NCI-H226 (cell line): ENCODE measurements around the gene MTAP.

Experiments
- DNase-seq: peaks from one replicate; pipeline ENCODE4 v3.0.0-alpha.2; 2015

Gene MTAP

DNA sequence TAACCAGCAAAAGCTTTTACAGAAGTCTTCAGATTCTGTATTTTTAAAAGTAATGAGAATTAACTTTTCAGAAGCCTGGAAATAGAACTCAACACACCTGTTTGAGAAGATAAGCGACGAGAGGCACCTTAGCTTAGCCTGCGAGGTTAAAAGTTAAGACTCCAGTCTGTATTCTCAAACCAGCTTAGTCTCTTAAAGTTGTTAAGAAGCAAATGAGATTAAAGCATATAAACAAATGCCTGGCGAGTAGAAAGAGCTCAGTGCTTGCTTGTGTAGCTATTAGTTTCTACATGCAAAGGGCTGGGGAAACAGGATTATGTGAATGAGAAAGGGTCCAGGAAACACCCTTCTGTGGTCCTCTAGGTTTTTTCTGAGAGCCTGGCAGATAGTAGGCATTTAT is 51.7 kb downstream of the MTAP start:
- DNase-seq: no peak

DNA sequence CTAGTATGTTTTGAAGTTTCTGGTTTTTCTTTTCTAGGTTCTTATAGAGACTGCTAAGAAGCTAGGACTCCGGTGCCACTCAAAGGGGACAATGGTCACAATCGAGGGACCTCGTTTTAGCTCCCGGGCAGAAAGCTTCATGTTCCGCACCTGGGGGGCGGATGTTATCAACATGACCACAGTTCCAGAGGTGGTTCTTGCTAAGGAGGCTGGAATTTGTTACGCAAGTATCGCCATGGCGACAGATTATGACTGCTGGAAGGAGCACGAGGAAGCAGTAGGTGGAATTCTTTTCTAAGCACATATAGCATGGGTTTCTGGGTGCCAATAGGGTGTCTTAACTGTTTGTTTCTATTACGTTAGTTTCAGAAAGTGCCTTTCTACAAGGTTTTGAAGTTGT is 52.2 kb downstream of the MTAP start:
- DNase-seq: peak; percentile 83

DNA sequence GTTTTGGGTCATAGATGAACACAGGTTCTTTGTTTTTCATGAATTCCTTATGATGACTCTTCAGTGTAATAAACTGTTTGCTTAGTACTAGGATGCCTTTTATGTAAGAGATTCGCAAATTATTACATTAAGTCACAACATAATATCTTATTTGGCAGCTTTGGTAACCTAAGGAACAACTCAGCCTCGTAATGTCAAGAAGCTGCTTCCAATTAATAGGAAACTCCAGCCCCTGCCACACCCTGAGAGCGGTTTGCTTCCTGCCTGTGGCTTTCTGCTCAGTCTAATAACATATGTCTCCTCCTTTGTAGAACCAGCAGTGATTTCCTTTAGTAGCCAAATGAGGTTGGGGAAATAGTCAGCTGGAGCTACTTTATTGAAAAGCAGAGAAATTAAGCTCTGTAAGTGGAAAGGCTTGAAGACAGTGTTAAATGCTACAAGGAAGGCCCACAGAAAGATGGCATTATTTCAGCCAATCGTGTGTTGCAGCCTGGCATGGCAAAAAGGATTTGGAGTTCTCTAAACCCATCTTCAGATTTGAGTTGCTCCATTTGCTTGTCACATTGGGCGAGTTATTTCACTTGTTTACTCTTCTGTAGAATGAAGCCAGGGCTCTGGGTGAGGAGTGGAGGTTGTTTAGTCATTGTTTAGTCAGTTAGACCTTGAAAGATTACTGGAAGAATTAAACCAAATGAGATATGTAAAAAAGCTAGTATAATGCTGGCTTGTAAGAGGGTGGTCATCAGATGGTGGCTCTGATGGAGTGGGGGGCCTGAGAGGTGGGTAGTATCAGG is 54.1 kb downstream of the MTAP start:
- no peak for DNase-seq

DNA sequence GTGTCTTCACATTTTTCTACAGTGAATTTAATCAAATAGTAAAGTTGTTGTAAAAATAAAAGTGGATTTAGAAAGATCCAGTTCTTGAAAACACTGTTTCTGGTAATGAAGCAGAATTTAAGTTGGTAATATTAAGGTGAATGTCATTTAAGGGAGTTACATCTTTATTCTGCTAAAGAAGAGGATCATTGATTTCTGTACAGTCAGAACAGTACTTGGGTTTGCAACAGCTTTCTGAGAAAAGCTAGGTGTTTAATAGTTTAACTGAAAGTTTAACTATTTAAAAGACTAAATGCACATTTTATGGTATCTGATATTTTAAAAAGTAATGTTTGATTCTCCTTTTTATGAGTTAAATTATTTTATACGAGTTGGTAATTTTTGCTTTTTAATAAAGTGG is 60.4 kb downstream of the MTAP start:
- DNase-seq: no peak

DNA sequence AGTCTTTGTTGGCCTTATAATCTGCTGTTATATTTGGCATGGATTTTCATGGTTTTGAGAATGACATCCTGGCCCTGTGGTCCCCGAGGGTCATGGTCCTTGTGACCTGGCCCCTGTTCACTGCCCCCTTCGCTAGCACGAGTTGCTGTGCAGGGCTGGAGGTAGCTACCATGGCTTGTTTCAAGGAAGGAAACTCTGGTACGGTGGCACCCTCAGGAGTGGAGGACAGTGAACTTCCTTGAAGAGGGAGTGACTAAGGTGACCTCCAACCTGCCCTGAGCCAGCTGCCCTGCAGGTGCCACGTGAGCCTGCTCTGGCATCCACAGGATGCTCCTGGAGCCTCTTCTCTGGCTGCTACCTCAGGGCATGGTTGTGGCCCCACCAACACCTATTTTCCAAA is 62.1 kb downstream of the MTAP start:
- DNase-seq: no peak

DNA sequence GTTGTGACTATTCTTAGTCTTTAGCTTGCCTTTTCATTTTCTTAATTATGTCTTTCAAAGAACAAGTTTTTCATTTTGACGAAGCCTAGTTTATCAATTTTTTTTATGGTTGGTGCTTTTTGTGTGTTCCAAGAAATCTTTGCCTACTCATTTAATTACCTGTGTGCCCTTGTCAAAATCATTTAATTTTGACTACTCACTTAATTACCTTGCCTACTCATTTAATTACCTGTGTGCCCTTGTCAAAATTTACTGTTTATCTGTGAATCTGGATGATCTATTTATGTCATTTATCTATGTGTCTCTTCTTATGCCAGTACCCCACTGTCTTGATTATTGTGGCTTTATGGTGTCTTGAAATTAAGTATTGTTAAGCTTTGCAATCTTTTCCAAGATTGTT is 63.9 kb downstream of the MTAP start:
- DNase-seq: no peak

DNA sequence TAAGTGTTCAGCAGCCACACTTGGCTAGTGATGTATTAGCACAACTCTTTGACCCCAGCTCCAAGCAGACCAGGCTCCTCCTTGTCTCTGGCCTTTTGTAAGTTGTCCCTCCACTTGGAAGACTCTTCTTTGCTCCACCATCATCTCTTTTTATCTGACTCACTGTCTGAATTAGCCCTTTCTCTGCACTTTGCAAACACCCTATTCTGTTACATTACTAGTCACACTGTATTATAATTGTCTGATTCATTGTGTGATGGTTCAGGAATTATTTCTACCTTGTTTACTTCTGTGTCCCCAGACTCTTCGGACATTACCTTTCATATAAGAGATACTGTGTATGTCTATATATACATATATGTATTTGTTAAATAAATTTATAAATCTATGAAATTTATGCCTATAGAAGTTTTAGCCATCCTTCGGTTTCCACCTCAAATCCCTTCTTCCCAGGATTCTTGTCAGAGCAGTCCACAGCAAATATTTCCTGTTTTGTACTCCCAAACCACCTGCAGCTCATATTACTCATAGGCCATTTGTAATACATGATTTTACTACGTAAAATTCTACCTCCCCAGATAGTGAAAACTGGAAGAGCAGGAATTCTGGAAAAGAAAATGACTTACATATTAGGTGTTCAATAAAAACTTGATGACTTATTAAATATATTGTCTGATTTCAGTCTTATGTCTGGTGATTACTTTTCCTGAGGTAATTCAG is 69.0 kb downstream of the MTAP start:
- peak; percentile 42 for DNase-seq

DNA sequence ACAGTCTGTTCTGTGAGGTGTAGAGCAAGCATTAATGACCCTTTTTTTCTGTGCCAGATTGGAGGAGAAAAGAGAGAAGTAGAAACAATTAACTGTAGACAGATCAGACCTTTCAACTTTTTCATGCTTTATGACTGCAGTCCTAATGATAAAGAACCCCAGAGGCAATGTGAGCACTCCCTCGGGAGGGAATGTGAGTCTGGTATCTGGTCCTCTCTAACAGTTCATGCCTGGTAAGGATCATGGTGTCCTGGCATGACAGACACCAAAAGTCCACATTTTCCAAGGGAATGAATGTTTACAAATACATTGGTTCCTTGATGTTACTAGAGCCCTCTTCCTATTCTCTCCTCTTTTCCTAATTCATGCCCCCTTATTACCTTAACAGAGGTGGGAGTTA is 70.3 kb downstream of the MTAP start:
- peak; percentile 47 for DNase-seq

DNA sequence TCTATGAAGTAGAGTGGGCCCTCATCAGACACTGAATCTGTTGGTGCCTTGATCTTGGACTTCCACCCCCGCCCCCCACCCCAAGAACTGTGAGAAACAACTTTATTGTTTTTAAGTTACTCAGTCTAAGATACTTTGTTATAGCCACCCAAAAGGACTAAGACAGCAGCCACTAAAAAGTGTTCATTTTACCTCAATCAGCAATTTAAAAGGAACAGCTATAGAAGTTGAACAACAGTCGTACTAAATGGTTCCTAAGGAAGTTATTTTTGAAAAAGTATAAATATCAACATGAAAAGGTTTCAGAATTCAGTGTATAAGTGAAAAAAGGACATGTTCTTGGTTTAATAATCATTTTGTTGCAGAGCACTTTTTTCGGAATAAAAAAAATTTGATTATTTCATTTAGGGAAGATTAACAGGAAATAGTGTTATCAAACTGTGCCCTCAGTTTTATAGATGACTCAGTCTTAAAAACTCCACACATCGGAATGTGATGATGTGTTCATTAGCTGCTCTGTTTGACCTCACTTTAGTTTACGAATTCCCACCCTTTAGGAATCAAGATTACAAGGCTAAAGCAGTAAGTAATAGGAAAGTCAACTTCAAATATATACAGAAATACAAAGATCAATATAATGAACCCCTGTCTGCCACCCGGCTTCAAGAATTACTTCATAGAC is 71.2 kb downstream of the MTAP start:
- peak; percentile 73 for DNase-seq

DNA sequence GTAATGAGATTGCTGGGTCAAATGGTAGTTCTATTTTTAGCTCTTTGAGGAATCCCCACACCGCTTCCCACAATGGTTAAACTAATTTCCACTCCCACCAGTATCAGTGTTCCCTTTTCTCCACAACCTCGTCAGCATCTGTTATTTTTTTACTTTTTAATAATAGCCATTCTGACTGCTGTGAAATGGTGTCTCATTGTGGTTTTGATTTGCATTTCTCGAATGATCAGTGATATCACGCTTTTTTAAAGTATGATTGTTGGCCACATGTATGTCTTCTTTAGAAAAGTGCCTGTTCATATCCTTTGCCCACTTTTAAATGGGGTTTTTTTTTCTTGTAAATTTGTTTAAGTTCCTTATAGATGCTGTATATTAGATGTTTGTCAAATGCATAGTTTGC is 73.5 kb downstream of the MTAP start:
- no peak for DNase-seq

DNA sequence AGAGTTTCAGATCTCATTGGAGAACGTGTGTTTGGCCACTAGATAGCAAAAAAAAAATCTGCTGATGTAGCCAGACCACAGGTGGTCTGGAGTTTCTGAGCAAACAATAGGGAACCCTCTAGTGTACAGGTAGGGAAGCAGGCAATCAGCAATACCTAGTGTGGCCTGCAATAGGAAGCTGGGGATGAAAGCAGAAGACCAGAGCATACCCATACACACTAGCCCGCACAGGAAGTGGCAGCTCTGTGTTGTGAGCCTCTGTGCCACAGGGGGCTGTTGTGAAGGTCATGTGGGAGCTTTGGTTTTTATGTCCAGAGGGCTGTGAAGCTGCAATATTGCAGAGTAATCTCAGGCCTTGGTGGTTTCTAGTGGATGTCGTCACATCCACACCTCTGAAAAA is 81.2 kb downstream of the MTAP start:
- no peak for DNase-seq

DNA sequence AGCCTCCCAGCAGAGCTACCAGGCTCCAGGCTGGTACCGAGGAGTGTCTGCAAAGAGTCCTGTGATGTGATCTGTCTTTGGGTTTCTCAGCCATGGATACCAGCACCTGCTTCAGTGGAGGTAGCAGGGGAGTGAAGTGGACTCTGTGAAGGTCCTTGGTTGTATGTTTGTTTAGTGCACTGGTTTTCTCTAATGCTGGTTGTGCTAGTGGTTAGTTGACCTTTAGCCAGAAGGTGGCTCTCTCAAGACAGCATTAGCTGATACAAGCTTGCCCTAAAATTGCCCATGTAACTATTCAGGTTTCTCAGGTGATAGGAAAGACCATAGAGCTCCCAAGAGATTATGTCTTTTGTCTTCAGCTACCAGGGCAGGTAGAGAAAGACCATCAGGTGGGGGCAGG is 87.2 kb downstream of the MTAP start:
- DNase-seq: no peak

DNA sequence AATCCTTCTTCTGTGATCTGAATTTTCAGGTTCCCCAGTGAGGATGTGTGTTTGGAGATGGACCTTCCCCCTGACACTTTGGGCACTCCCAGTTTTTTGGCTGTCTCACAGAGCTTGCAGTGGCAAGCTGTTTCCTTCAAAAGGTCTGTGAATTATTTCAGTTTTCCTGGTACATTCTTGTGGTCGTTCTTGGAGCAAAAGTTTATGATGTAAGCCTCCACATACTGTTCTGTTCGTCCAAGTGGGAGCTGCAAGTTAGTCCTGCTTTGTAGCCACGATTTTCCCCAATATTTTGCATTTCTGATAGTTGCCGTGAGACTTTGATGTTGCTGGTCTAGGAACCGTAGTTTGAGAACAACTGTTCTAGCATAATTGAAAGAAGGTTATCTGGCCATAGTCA is 88.3 kb downstream of the MTAP start:
- DNase-seq: no peak

DNA sequence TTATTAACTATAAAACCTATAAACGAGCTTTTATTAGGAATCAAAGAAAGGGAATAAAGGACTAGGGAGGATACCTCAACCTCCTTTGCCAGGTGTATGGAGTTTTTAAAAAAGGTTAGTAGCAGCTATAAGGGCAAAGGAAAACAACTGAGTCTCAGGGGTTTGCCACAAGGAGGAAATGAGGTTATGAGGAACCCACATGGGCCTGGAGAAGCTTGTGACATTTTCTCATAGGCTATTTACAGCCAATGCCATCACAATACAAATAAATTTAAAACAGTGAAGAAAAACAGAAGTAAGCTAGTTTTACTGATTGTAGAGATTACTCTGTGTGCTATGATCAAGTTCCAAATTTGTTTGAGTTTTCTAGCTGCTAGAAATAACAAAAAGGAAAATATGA is 99.1 kb downstream of the MTAP start:
- no peak for DNase-seq

DNA sequence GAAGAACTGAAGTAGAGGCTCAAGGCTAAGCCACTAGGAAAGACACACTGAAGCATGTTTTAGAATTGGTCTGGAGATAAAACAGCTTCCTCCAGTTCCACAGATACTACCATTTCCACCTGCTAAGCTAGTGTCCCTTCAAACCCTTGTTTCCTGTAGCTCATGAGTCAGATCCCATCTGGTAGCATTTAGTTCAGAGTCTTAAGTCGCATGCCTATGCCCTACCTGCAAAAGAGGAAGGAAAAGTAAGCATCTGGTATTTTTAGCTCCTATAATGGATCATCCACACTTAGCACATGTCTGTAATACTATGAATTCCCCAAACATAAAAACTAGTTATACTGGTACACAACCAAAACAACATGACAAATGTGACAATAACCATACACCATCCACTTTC is 99.7 kb downstream of the MTAP start:
- no peak for DNase-seq

DNA sequence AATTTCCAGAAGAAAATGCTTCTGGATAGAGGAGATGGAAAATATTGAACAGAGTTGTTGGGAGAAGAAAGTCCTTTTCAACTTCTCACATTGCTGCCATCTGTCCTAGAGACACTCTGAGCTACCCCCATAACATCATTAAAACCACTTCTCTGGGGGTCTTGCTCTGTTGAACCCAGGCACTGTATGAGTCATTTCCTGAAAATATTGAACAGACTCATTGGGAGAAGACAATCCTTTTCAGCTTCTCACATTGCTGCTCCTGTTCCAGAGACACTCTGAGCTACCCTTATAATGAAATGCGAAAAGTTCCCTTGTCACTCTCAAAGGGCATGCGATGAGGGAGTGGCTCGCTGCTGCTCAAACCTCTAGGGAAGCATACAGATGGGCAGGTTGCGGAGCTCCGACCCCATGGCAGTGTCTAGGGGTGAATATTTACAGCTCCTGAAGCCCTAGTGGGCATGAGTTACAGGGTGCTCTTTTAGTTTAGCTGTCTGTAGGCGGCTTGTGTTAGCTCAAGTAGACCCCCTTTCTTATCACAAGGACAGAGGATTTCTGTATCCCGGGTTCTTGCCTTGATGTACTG is 101.0 kb downstream of the MTAP start:
- DNase-seq: no peak

DNA sequence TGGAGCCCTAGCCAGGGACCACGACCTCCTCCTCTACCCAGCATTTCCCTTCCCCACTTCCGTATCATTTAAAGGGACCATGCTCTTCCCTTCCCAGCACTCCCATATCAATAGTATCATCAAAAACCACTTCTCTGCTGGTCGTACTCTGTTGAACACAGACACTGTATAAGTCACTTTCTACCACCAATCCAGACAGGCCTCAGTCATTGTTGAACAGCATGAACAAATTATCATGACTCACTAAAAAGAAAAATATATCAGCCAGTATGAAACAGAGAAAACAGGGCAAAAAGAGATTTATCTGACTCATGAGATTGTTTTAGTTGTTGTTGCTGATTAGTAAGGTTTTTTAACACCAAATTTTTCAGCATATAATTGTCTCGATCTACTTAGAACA is 101.9 kb downstream of the MTAP start:
- DNase-seq: no peak

DNA sequence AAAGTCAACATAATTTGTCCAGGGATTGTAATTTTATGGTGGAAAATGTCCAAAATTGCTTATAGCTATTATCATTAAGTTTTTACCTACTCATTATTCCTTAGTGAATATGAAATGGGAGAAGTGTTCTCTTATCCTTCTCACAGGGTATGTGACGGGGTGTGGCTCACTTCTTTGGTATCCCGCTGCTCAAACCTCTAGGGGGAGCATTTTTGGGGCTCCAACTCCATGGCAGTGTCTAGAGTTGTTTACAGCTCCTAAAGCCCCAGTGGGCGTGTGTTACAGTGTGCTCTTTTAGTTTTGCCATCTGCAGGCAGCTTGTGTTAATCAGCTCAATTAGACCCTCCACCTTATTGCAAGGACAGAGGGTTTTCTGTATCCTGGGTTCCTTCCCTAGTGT is 102.3 kb downstream of the MTAP start:
- no peak for DNase-seq

DNA sequence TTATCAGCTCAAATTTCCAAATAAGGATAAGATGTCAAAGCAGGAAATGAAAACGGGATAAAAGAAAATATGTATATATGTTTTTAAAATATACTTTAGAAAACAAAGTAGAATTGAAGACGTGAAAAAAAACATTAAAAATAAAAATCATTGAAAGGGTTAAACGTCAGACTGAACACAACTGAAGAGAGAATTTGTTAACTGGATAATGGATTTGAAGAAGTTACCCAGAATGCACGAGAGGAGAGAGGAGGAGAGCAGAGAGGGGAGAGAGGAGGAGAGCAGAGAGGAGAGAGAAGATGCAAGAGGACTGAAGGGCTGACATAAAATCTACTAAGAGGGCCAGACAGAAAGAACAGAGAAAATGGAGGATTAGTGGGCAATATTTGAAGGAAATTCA is 103.8 kb downstream of the MTAP start:
- no peak for DNase-seq

DNA sequence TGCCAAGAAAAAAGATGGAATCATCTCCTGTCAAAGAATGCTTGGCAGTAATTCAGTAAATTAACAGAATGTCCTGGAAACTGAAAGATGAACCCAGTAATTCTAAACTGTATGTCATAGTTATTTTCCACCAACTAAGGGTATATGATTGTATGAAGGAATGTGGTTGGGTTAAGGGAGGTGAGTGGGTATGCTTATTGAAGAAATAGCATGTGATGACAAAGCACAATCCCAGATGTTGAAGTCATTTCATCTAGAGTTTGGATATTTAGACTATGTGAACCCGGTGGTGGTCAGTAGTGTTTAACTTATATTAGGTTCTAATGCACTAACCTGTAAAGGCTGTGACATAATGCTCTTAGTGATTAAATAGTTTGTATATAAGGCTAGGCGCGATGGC is 104.4 kb downstream of the MTAP start:
- DNase-seq: peak; percentile 12

DNA sequence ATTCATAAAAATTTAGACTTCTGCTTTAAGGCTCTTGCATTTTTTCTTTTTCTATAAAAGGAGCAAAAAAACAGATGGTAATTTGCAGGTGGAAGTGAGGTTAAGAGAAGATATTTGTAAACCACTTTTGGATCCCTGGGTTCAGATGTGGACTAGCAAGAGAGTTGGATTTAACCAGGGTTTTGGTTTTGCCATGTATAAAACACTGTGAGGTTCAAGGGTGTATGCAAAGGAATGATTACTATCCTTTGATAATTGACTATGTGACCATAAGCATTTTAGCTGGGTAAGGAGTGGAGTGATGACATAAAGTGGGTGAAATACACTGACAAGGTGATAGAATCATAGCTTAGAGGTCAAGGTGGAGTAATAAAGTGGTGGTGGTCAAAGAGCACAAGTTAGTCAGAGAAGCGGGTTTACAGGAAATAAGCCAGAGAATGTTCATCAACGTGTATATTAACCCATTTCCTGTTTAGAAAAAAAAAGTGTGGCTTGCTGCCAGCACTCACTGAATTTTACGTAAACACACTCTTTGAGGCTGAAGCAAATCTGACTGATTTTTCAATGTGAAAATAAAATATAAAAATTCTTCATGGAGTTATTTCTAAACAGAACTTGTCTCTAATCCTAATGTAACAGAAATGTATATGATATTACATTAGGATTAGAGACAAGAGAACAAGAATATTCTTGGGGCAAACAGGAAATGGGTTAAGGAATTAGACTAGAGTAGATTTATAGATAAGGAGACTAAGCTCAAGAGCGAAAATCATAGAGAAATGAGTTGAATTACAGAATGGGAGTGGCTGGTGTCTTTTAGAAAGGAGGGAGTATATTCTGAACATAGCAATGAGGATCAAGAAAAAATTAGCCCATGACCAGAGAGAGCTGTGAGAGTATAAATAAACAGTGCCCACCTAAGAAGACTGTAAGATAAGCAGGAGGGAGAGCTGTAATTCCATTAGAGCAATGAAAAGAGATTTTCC is 117.2 kb downstream of the MTAP start:
- peak; percentile 43 for DNase-seq

DNA sequence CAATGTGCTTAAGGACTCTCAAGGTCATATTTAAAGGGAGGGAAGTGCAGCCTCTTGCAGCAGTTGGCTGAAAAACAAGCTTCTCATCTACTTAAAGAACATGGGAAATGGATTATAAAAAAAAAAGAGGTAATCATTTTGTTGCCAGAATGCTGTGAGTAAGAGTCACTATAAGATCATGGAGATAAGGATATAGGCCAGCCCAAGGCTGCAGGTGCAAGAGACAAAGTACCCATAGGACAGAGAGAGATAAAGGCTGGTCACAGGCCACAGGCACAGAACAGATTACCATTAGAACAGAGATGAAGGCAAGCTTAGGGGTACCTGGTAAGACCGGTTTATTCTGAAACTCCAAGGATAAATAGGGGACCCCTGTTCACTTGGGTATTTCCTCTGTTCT is 121.3 kb downstream of the MTAP start:
- DNase-seq: no peak

DNA sequence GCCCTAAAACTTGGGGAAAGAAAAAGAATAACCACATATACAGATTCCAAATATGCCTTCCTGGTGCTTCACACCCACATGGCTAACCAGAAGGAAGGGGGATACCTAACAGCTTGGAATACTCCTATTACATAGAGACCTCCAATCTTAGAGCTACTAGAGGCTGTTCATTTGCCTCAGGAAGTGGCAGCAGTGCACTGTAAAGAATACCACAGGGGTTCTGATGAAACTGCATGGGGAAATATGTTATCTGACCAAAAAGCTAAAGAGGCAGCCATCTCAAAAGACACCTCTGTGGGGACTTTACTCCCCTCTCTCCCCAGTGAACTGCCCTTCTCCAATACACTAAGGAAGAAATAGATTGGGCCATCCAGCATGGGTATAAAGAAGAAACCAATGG is 125.3 kb downstream of the MTAP start:
- no peak for DNase-seq
